HepG2 (cell line): ENCODE data around the gene DGCR8. TPM values are rescaled to one million over a fixed set of nuclear protein-coding genes. Genes with fewer than 3 reads are reported as not detected.

Experiments used
- AKAP8 ChIP-seq: sonication (generic); formaldehyde crosslinking; IDR thresholded peaks from 2 replicates; pipeline ENCODE4 v1.5.1; 2020; ENCODE audit warnings: mild to moderate bottlenecking, missing genetic modification reagents
- CC2D1A ChIP-seq: sonication (generic); formaldehyde crosslinking; IDR thresholded peaks from 2 replicates; pipeline ENCODE4 v1.8.1; 2023; ENCODE audit warnings: mild to moderate bottlenecking, missing genetic modification reagents
- HNRNPLL ChIP-seq: fragments of 200-400 bp; formaldehyde crosslinking; IDR thresholded peaks from 2 replicates; pipeline ENCODE4 v1.6.1; 2017; ENCODE audit warnings: mild to moderate bottlenecking, low read depth, low read length; ENCODE audit not compliant: poor library complexity, severe bottlenecking
- KLF12 ChIP-seq: sonication (generic); formaldehyde crosslinking; IDR thresholded peaks from 2 replicates; pipeline ENCODE4 v1.4.0; 2020; ENCODE audit warnings: missing genetic modification reagents, borderline replicate concordance
- KLF6 ChIP-seq: IDR thresholded peaks from 2 replicates; pipeline ENCODE4 v1.8.0; 2016; ENCODE audit warnings: missing biosample characterization, missing genetic modification reagents
- KMT2B ChIP-seq: IDR thresholded peaks from 2 replicates; pipeline ENCODE4 v1.6.1; 2016; ENCODE audit warnings: missing genetic modification reagents, missing compliant biosample characterization
- NCOA1 ChIP-seq: sonication (generic); formaldehyde crosslinking; IDR thresholded peaks from 2 replicates; pipeline ENCODE4 v1.9.0; 2021; ENCODE audit warnings: missing genetic modification reagents
- NR2F1 ChIP-seq, 2 experiments: fragments of 450-650 bp in 1 of 2; formaldehyde crosslinking in 1 of 2; IDR thresholded peaks; 2 replicates each; pipeline versions ENCODE4 v1.5.0 to v1.6.1; 2016 to 2020; ENCODE audit warnings: mild to moderate bottlenecking in 1 of 2, missing compliant biosample characterization in 1 of 2, missing genetic modification reagents in 1 of 2, moderate library complexity in 1 of 2
- SYNCRIP ChIP-seq: fragments of 200-400 bp; formaldehyde crosslinking; IDR thresholded peaks from 2 replicates; pipeline ENCODE4 v1.6.1; 2018; ENCODE audit warnings: mild to moderate bottlenecking, low read depth, low read length; ENCODE audit not compliant: insufficient read depth
- TARDBP ChIP-seq: sonication (generic); formaldehyde crosslinking; IDR thresholded peaks from 2 replicates; pipeline ENCODE4 v1.8.0; 2022; ENCODE audit warnings: mild to moderate bottlenecking, missing genetic modification reagents
- THAP8 ChIP-seq: sonication (generic); formaldehyde crosslinking; IDR thresholded peaks from 2 replicates; pipeline ENCODE4 v1.5.1; 2020; ENCODE audit warnings: missing genetic modification reagents, mild to moderate bottlenecking, borderline replicate concordance
- U2AF1 ChIP-seq: fragments of 200-400 bp; formaldehyde crosslinking; optimal IDR thresholded peaks from 2 replicates; pipeline ENCODE3; 2017; ENCODE audit warnings: mild to moderate bottlenecking, low read depth, low read length
- ZFY ChIP-seq: sonication (generic); formaldehyde crosslinking; IDR thresholded peaks from 2 replicates; pipeline ENCODE4 v1.4.0; 2020; ENCODE audit warnings: missing genetic modification reagents
- ZNF207 ChIP-seq: fragments of 450-650 bp; IDR thresholded peaks from 2 replicates; pipeline ENCODE4 v1.6.1; 2016; ENCODE audit warnings: antibody characterized with exemption, borderline replicate concordance
- ZNF256 ChIP-seq: sonication (generic); formaldehyde crosslinking; conservative IDR thresholded peaks from 2 replicates; pipeline ENCODE4 v1.4.0; 2020; ENCODE audit warnings: missing genetic modification reagents
- ZNF263 ChIP-seq: sonication (generic); formaldehyde crosslinking; IDR thresholded peaks from 2 replicates; pipeline ENCODE4 v1.4.0; 2020; ENCODE audit warnings: missing genetic modification reagents
- ZNF280B ChIP-seq: sonication (generic); formaldehyde crosslinking; IDR thresholded peaks from 2 replicates; pipeline ENCODE4 v1.5.0; 2020; ENCODE audit warnings: missing genetic modification reagents, mild to moderate bottlenecking, borderline replicate concordance
- ZNF329 ChIP-seq: sonication (generic); formaldehyde crosslinking; IDR thresholded peaks from 2 replicates; pipeline ENCODE4 v1.9.0; 2021; ENCODE audit warnings: low read depth, mild to moderate bottlenecking, missing genetic modification reagents
- ZNF512 ChIP-seq: sonication (generic); formaldehyde crosslinking; IDR thresholded peaks from 2 replicates; pipeline ENCODE4 v1.4.0; 2020; ENCODE audit warnings: mild to moderate bottlenecking, missing genetic modification reagents
- ZNF704 ChIP-seq: sonication (generic); formaldehyde crosslinking; IDR thresholded peaks from 2 replicates; pipeline ENCODE4 v1.8.1; 2023; ENCODE audit warnings: mild to moderate bottlenecking, inconsistent platforms, moderate library complexity, missing genetic modification reagents, borderline replicate concordance
- polyA plus RNA-seq, 8 experiments: library from polyadenylated mRNA; depleted of rRNA in 3 of 8; stranded (reverse) in 7 of 8; unstranded in 1 of 8; fragments of >200 nt; fragmentation: Illumina TruSeq in 4 of 8; extraction: Trizol in 4 of 8; gene quantifications; 2 replicates each; pipeline versions ENCODE4 v1.2.1 to v1.2.3, GENCODE V29; 2011 to 2016; ENCODE audit warnings: low read depth in 4 of 8, missing spikeins in 1 of 8, mixed read lengths in 1 of 8; ENCODE audit not compliant: insufficient read depth in 1 of 8
- total RNA-seq, 5 experiments: library from RNA; depleted of rRNA; stranded (reverse); fragments of >200 nt; fragmentation: Illumina TruSeq; extraction: Trizol; gene quantifications; 2 replicates each; pipeline ENCODE4 v1.2.3, GENCODE V29; 2016; ENCODE audit warnings: low read depth in 1 of 5
- TF ChIP-seq, protein P1 (sequence below): sonication (generic); formaldehyde crosslinking; IDR thresholded peaks from 2 replicates; pipeline ENCODE4 v1.4.0; 2020; ENCODE audit warnings: missing genetic modification reagents, mild to moderate bottlenecking, borderline replicate concordance

Gene DGCR8
- total and polyA plus RNA-seq, 2 of the 13 experiments (the other 11 are each of a cell fraction or from before 2014, with no cell fraction given), result 10.2 to 23.2 TPM

- no peak for TF ChIP-seq ZNF512 (CRISPR knock-in tag)
- TF ChIP-seq ZFY, result peak; percentile 64
- peak; percentile 45 for TF ChIP-seq HNRNPLL
- no peak; the same call in 1 of the 2 replicates for TF ChIP-seq KMT2B (CRISPR knock-in tag)
- no peak for TF ChIP-seq ZNF256 (CRISPR knock-in tag)
- TF ChIP-seq THAP8 (CRISPR knock-in tag), result no peak
- no peak for TF ChIP-seq TARDBP
- TF ChIP-seq ZNF207, result no peak
- TF ChIP-seq NR2F1 (CRISPR knock-in tag; IDR thresholded peaks at IDR 0.05), result no peak
- TF ChIP-seq KLF6 (CRISPR knock-in tag), result no peak
- TF ChIP-seq AKAP8, result peak; percentile 49; the same call in 1 of the 2 replicates
- TF ChIP-seq SYNCRIP, result no peak
- TF ChIP-seq ZNF329 (CRISPR knock-in tag), result no peak
- TF ChIP-seq ZNF263 (CRISPR knock-in tag), result no peak; the same call in 1 of the 2 replicates
- peak; percentile 33 for TF ChIP-seq U2AF1
- TF ChIP-seq, protein P1, sequence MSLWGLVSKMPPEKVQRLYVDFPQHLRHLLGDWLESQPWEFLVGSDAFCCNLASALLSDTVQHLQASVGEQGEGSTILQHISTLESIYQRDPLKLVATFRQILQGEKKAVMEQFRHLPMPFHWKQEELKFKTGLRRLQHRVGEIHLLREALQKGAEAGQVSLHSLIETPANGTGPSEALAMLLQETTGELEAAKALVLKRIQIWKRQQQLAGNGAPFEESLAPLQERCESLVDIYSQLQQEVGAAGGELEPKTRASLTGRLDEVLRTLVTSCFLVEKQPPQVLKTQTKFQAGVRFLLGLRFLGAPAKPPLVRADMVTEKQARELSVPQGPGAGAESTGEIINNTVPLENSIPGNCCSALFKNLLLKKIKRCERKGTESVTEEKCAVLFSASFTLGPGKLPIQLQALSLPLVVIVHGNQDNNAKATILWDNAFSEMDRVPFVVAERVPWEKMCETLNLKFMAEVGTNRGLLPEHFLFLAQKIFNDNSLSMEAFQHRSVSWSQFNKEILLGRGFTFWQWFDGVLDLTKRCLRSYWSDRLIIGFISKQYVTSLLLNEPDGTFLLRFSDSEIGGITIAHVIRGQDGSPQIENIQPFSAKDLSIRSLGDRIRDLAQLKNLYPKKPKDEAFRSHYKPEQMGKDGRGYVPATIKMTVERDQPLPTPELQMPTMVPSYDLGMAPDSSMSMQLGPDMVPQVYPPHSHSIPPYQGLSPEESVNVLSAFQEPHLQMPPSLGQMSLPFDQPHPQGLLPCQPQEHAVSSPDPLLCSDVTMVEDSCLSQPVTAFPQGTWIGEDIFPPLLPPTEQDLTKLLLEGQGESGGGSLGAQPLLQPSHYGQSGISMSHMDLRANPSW (CRISPR knock-in tag), result no peak
- no peak for TF ChIP-seq NCOA1
- TF ChIP-seq KLF12 (CRISPR knock-in tag), result 0 out of 2 replicates have a peak, but pooled peaks have one; percentile 11
- 0 out of 2 replicates have a peak, but pooled peaks have one; percentile 20 for TF ChIP-seq ZNF704 (CRISPR knock-in tag)
- no peak for TF ChIP-seq CC2D1A (CRISPR knock-in tag)
- no peak for TF ChIP-seq ZNF280B (CRISPR knock-in tag)
Measured at GRCh38 chr22:20080776-20081654, 974 bp downstream of the DGCR8 start (continued).
